HG03432 (cell line): ENCODE results near the gene LSS.
"Not testable (repeated sequence)": the region's sequence is repeated elsewhere in the genome, so short reads cannot be mapped to it uniquely, and the experiment has no call there.

Experiments used
- ATAC-seq: cut with Tn5 transposase; IDR thresholded peaks from one replicate; pipeline ENCODE4 v1.9.1; 2021; ENCODE audit warnings: mild to moderate bottlenecking, moderate library complexity; ENCODE audit not compliant: unreplicated experiment

The LSS gene

GRCh38 chr21:46246345-46246744 lies 17.8 kb upstream of the LSS start:
- no peak for ATAC-seq

- no peak for ATAC-seq
Observed at GRCh38 chr21:46245213-46245915, 16.8 kb upstream of the LSS start.

GRCh38 chr21:46244602-46245001 lies 16.0 kb upstream of the LSS start:
- no peak for ATAC-seq

DNA sequence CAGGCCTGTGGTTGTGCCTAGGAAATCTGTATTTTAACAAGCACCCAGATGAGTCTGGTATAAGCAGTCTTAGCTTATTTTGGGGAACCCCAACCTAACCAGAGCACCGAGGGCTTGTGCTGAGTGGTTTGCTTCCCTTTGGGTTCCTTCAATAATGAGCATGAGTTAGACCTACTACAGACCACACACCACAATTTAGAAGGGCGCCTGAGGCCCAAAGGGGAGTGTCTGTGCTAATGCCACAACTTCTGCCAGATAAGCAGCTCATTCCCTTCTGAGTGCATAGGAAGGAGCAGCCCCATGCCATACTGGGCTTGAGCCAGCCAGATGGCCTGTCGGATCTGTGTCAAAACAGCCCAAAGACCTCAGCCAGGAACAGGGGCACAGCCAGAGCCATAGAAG lies 15.4 kb upstream of the LSS start:
- ATAC-seq = no peak

DNA sequence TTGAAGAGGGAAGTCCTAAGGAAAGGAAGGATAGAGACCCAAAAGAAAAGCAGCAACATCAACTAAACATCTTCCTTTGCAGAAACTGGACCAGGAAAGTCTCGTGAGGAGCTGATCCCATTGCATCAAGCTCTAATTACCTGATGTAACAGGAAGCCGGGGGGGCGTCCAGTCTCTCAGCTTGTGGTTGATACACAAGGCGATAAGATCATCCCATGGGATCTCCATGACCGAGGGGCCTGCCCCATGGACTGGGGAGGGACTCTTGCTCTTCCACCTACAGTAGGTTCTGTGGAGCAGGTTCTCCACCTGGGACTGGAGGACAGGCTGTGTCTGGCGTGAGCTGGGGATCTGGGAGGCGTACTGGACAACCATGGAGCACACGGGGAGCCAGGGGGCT lies 14.8 kb upstream of the LSS start:
- ATAC-seq = no peak

DNA sequence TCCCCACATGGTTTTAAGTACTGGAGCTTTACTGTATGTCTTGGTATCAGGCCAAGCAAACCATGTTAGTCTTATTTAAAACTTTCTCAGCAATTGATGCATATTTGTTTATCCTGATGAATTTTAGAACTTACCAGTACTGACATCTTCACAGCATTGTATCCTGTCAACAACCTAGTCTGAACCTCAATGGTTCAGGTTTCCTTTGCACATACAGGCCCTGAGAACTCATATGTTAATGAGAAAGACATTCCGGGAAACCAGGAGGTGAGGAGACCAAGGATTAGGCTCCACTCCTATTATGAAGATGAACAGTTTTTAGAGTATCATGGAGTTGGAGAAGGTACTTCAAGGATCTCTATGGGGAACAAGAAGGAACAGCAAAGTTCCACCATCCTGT lies 13.0 kb upstream of the LSS start:
- not testable (repeated sequence) for ATAC-seq

DNA sequence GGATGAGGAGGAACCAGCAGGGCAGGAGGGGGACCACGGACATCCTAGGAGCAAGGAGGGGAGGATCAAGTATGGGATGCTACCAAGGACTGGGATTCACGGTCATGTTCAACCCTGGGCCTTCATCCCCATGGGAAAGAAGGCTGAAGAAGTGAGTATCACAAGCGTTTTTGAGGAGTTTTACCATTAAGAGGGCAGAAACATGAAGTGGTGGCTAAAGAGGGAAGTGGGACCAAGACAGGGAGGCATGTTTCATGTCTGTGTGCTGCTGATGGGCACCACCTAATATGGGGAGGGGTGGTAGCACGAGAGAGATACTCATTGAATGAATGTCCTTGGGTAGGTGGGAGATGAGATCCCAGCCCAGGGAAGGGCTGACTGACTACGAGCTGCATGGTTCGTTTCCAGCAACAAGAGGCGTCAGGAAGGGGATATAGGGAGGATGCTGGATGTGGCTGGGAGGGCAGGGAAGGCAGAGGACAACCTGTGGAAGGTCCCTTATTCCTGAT lies 11.3 kb upstream of the LSS start:
- ATAC-seq = no peak

GRCh38 chr21:46237474-46237873 lies 8.9 kb upstream of the LSS start:
- no peak for ATAC-seq

DNA sequence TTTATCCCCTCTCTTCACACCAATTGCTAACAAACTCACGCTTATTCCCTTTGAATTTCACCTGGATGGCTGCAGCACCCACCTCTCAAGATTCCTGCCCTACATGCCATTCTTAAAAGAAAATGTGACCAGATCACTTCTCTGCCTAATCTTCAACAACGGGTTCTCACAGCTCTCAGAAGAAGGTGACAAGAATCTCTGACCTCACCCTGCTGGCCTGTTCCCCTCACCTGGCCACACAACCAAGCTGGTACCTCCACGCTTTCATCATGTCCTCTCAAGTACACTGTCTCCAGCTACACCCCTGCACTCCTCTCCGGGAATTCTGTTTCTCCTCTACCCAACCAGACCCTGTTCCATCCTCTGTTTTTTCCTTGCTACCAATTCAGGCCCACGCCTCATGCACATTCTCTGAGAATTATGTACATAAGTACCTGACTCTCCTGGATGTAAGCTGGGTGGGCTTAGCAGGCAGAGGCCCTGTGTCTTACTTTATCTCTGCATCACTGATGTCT lies 5.9 kb upstream of the LSS start:
- no peak for ATAC-seq

DNA sequence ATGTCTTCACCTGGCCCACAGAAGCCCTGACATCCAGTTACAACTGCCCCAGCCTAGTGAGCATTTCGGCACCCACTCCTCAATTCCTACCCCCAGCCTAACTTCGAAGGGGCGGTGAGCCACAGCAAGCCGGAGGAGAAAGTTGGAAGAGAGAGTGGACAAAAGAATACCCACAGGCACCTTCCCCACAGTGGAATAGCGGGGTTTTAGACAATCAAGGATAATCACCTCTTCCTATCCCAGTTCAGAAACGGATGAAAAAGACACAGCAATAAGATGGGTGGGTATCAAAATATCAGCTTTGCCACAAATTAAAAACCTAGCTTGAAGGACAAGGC lies 1.3 kb upstream of the LSS start:
- no peak for ATAC-seq

GRCh38 chr21:46229133-46229922 lies 754 bp upstream of the LSS start:
- ATAC-seq = peak; percentile 30

- no peak for ATAC-seq
Observed at GRCh38 chr21:46227811-46228344, 696 bp downstream of the LSS start.

DNA sequence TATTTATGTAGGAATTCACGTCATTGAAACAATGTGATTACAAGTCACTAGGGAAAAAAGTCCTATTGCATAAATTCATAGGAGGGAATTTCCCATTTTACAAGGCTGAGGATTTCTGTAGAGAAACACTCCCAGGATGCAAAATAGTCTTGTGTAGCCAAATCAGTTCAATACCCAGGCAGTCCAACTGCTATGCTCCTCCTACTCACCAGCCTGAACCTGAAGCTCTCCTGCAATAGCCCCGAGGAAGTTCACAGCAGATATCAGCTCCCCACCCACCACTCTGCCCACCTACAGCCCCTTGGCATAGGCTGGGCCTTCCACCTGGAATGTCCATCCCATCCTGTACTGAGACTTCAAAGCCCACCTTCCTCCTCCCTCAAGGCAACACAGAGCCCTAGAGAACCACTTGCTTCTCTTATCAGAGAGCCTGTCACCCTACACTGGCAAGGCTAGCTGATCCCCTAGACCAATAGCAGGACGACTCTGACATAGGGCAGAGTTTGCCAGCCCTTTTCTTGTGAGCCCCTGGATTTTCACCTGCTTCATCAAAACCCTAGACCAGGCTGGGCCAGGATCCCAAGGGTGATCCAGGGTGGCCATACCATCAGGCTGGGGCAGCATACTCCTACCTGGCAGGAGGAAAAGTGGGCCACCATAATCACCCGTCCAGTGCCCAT lies 1.5 kb downstream of the LSS start:
- ATAC-seq = no peak

DNA sequence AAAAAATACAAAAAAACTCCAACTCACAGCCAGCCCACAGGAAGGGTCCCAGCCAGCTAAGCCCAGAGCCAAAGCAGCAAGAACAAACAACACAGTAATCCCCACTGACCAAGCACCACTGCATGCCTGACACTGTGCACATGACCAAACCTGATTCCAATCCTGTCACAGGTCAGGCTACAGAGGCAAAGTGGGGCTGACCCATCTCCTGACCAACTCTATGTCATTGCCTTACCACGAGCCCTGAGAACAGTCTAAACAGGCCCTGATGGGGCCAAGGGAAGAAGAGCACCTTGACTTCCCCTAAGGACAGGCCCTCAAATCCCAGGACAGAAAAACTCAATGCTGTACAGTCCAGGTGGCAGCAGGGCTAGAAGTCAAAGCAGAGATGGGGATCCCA lies 2.4 kb downstream of the LSS start:
- no peak for ATAC-seq

DNA sequence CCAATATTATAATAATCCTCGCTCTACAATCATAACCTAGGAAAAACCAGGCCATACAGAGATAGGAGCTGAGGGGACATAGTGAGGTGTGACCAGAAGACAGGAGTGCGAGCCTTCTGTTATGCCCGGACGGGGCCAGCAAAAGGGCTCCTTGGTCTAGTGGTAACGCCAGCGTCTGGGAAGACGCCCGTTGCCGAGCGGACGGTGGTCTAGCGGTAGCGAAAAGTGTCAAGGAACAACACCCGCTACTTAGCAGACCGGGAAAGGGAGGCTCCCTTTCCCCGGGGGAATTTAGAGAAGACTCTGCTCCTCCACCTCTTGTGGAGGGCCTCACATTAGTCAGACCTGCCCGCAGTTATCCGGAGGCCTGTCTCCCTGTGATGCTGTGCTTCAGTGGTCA lies 4.9 kb downstream of the LSS start:
- not testable (repeated sequence) for ATAC-seq

DNA sequence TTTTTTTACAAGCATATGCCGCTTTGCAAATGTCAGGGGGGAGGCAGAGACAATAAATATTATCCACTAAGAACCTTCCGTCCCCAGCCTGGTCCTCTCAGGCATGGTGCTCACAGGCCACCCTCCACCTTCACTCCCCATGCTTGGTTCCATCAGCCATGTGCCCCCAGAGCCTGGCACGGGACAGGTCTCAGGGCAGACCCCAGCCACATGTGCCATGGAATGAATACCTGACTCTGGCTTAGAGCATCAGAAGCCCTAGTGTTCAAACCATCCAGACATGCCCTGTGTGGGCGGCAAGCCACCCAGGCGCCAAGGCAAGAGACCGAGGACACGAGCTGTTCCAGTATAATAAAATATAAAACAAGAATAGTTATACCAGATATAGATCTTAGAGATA lies 5.4 kb downstream of the LSS start:
- ATAC-seq = no peak

GRCh38 chr21:46222436-46223116 lies 6.0 kb downstream of the LSS start:
- no peak for ATAC-seq

GRCh38 chr21:46221664-46222435 lies 6.7 kb downstream of the LSS start:
- no peak for ATAC-seq

DNA sequence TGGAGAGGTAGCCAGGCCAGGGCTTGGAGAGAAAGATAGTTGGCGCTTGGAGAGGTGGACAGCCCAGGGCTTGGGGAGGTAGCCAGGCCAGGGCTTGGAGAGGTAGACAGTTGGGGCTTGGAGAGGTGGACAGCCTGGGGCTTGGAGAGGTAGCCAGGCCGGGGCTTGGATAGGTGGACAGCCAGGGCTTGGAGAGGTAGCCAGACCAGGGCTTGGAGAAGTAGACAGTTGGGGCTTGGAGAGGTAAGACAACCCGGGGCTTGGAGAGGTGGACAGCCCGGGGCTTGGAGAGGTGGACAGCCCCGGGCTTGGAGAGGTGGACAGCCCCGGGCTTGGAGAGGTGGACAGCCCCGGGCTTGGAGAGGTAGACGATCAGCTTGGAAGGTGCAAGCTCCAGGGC lies 7.7 kb downstream of the LSS start:
- no peak for ATAC-seq

DNA sequence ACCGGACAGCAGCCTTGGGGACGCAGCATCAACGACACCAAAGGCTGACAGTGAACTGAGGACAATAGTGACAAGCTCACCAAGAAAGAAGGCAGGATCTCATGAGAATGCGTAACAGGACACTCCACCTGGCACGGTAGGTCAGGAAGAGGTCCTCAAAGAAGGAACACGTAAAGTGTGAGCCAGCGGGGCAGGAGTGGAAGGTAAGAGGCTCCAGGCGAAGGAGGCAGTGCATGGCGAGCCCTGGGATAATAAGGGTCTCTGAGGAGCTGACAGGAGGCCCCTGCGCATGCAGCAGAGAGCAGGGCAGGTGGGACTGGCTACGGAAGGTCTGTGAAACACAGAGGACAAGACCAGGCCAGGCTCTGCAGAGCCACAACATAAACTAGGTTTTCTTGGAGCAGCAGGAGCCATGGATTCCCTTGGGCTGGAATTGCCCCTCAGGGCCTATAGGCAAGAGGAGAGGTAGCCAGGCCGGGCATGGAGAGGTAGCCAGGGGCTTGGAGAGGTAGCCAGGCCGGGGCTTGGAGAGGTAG lies 8.2 kb downstream of the LSS start:
- no peak for ATAC-seq
